Measurements from ENCODE around the gene DAB2IP.
A peak's percentile ranks its signal among the peaks of the same experiment; 100 is the strongest.

The DAB2IP gene

GRCh38 chr9:121822093-121823085, 171.0 kb downstream of the DAB2IP start:
- peak; percentile 52 to 68 for DNase-seq

- no peak for DNase-seq
These were observed 172.2 kb downstream of the DAB2IP start for GRCh38 chr9:121823451-121824169.

- no peak for DNase-seq
These were observed 173.2 kb downstream of the DAB2IP start for GRCh38 chr9:121824651-121825030.

GRCh38 chr9:121825031-121825691, 173.7 kb downstream of the DAB2IP start:
- no peak for DNase-seq

GRCh38 chr9:121826711-121827110, 175.3 kb downstream of the DAB2IP start:
- no peak for DNase-seq

- no peak for DNase-seq
These were observed 176.0 kb downstream of the DAB2IP start for GRCh38 chr9:121827251-121827967.

- no peak for DNase-seq
These were observed 179.2 kb downstream of the DAB2IP start for GRCh38 chr9:121830441-121831140.

GRCh38 chr9:121831869-121832268, 180.4 kb downstream of the DAB2IP start:
- no peak for DNase-seq

- DNase-seq = no peak
These were observed 181.6 kb downstream of the DAB2IP start for GRCh38 chr9:121833061-121833460.

Measured in SHP77 (cell line).